Mesenchymal stem cell (in vitro differentiated cells and primary cell): ENCODE data around the gene SYNDIG1L.

Experiments
- DNase-seq: peaks from one replicate; pipeline ENCODE4 v3.0.0-alpha.2; 2013
- H2AFZ ChIP-seq: one replicate; pipeline ENCODE4 v1.6.1; 2013; ENCODE audit warnings: low read depth, mild to moderate bottlenecking, control low read depth, inconsistent platforms, low read length, moderate library complexity
- H2AK5ac ChIP-seq: 2 replicates; pipeline ENCODE4 v1.6.1; 2013; ENCODE audit warnings: low read length, moderate library complexity, mild to moderate bottlenecking, inconsistent platforms; ENCODE audit not compliant: severe bottlenecking
- H2BK120ac ChIP-seq: one replicate; pipeline ENCODE4 v1.6.1; 2013; ENCODE audit warnings: low read depth, mild to moderate bottlenecking, inconsistent platforms, low read length, moderate library complexity
- H2BK12ac ChIP-seq, 2 experiments: one replicate each; pipeline ENCODE4 v1.6.1; 2013; ENCODE audit warnings: inconsistent platforms in 2 of 2, low read length in 2 of 2, mild to moderate bottlenecking in 2 of 2, moderate library complexity in 2 of 2, control low read depth in 1 of 2
- H2BK15ac ChIP-seq: one replicate; pipeline ENCODE4 v1.6.1; 2013; ENCODE audit warnings: mild to moderate bottlenecking, low read depth, inconsistent platforms; ENCODE audit not compliant: poor library complexity, severe bottlenecking
- H2BK5ac ChIP-seq: 2 replicates; pipeline ENCODE4 v1.6.1; 2013; ENCODE audit warnings: low read depth, mild to moderate bottlenecking, low read length, control low read depth, inconsistent platforms; ENCODE audit not compliant: poor library complexity, severe bottlenecking
- H3K14ac ChIP-seq, 2 experiments: one replicate each; pipeline ENCODE4 v1.6.1; 2013; ENCODE audit warnings: inconsistent platforms in 2 of 2, low read length in 2 of 2, control low read depth in 1 of 2, mild to moderate bottlenecking in 1 of 2, moderate library complexity in 1 of 2
- H3K18ac ChIP-seq, 2 experiments: one replicate each; pipeline ENCODE4 v1.6.1; 2013; ENCODE audit warnings: inconsistent platforms in 2 of 2, low read length in 2 of 2, control low read depth in 1 of 2, low read depth in 1 of 2, mild to moderate bottlenecking in 1 of 2
- H3K23ac ChIP-seq, 2 experiments: one replicate each; pipeline ENCODE4 v1.6.1; 2013; ENCODE audit warnings: inconsistent platforms in 2 of 2, low read length in 2 of 2, mild to moderate bottlenecking in 2 of 2, moderate library complexity in 2 of 2, control low read depth in 1 of 2
- H3K27ac ChIP-seq: 2 replicates; pipeline ENCODE4 v1.5.1; 2013; ENCODE audit warnings: mild to moderate bottlenecking, moderate library complexity, low read length, control low read depth, inconsistent platforms; ENCODE audit not compliant: poor library complexity, severe bottlenecking
- H3K27me3 ChIP-seq, 2 experiments: 2 replicates each; pipeline versions ENCODE4 v1.6.1 to v1.7.0; 2013; ENCODE audit warnings: low read length in 2 of 2, mild to moderate bottlenecking in 2 of 2, moderate library complexity in 2 of 2, control low read depth in 1 of 2, inconsistent platforms in 1 of 2; ENCODE audit not compliant: control insufficient read depth in 1 of 2, insufficient read depth in 1 of 2
- H3K36me3 ChIP-seq, 2 experiments: 2 replicates each; pipeline versions ENCODE4 v1.6.1 to v1.7.0; 2013; ENCODE audit warnings: low read length in 2 of 2, control low read depth in 1 of 2, inconsistent platforms in 1 of 2, low read depth in 1 of 2, mild to moderate bottlenecking in 1 of 2; ENCODE audit not compliant: insufficient read depth in 2 of 2, control insufficient read depth in 1 of 2
- H3K4ac ChIP-seq, 2 experiments: one replicate each; pipeline ENCODE4 v1.6.1; 2013; ENCODE audit warnings: inconsistent platforms in 2 of 2, low read length in 2 of 2, mild to moderate bottlenecking in 2 of 2, moderate library complexity in 2 of 2, control low read depth in 1 of 2, low read depth in 1 of 2
- H3K4me1 ChIP-seq: 2 replicates; pipeline ENCODE4 v1.6.1; 2013; ENCODE audit warnings: low read depth, low read length, control low read depth; ENCODE audit not compliant: control insufficient read depth, insufficient read depth
- H3K4me2 ChIP-seq: 2 replicates; pipeline ENCODE4 v1.6.1; 2013; ENCODE audit warnings: low read length, mild to moderate bottlenecking, inconsistent platforms; ENCODE audit not compliant: poor library complexity, severe bottlenecking
- H3K4me3 ChIP-seq, 2 experiments: 2 replicates each; pipeline versions ENCODE4 v1.5.1 to v1.7.0; 2013; ENCODE audit warnings: low read length in 2 of 2, mild to moderate bottlenecking in 2 of 2, control low read depth in 1 of 2, low read depth in 1 of 2; ENCODE audit not compliant: insufficient read depth in 1 of 2
- H3K79me1 ChIP-seq: replicated peaks from 2 replicates; pipeline ENCODE4 v1.6.1; 2013; ENCODE audit warnings: mild to moderate bottlenecking, control low read depth, low read length, inconsistent platforms; ENCODE audit not compliant: poor library complexity, severe bottlenecking
- H3K9ac ChIP-seq: 2 replicates; pipeline ENCODE4 v1.7.0; 2013; ENCODE audit warnings: mild to moderate bottlenecking, low read length, moderate library complexity
- H3K9me3 ChIP-seq: 2 replicates; pipeline ENCODE4 v1.7.0; 2013; ENCODE audit warnings: mild to moderate bottlenecking, low read length; ENCODE audit not compliant: control insufficient read depth
- H4K8ac ChIP-seq: one replicate; pipeline ENCODE4 v1.6.1; 2013; ENCODE audit warnings: inconsistent platforms, mild to moderate bottlenecking, low read length, moderate library complexity
- H4K91ac ChIP-seq: one replicate; pipeline ENCODE4 v1.6.1; 2013; ENCODE audit warnings: mild to moderate bottlenecking, low read length, inconsistent platforms
- WGBS: methylation state at CpG from one replicate; pipeline ENCODE4 v1.1.7; 2013; ENCODE audit warnings: mixed read lengths; 5-methylcytosine and 5-hydroxymethylcytosine counted together

The SYNDIG1L gene

GRCh38 chr14:74469548-74470518 is 43.8 kb upstream of the SYNDIG1L start:
- Histone ChIP-seq H3K9ac (no peak overlapping the region), H3K14ac (no peak overlapping the region), H3K9me3 (no peaks in the 10 kb centered on the region), H3K4me1 (no peaks in the 10 kb centered on the region), H3K18ac (no peak overlapping the region), H3K27ac (no peak overlapping the region), H3K36me3 (peaks cover 14% of the 10 kb centered on the region in 2 experiments), H2AFZ (no peak overlapping the region), H3K4me2 (no peak overlapping the region), H3K27me3 (peaks cover 6 to 13% of the 10 kb centered on the region in 2 experiments), H2BK120ac (no peak overlapping the region), H4K8ac (peak overlapping the region; percentile 36), H2BK15ac (no peak overlapping the region), H2BK5ac (no peak overlapping the region), H4K91ac (no peak overlapping the region), H3K23ac (no peak overlapping the region), H3K4me3 (no peak overlapping the region), H3K4ac (no peak overlapping the region), H2BK12ac (no peak overlapping the region), H2AK5ac (no peak overlapping the region), H3K79me1 (no peaks in the 10 kb centered on the region)
- whole genome bisulfite sequencing = 90% methylated on average over 6 of the region's 7 CpGs
- no peak for DNase-seq

GRCh38 chr14:74468513-74468912 is 42.5 kb upstream of the SYNDIG1L start:
- no peak overlapping the region for H4K91ac ChIP-seq
- DNase-seq = no peak
- H2BK120ac ChIP-seq = no peak overlapping the region
- no peak overlapping the region for H3K27ac ChIP-seq
- H4K8ac ChIP-seq = no peak overlapping the region
- H3K4me1 ChIP-seq = no peaks in the 10 kb centered on the region
- H3K4ac ChIP-seq = no peak overlapping the region
- H3K36me3 ChIP-seq = peaks cover 4 to 7% of the 10 kb centered on the region in 2 experiments
- H3K27me3 ChIP-seq = peaks cover 18 to 24% of the 10 kb centered on the region in 2 experiments
- no peak overlapping the region for H3K18ac ChIP-seq
- no peak overlapping the region for H2BK12ac ChIP-seq
- H3K9me3 ChIP-seq = no peaks in the 10 kb centered on the region
- H3K4me2 ChIP-seq = no peak overlapping the region
- H2AK5ac ChIP-seq = no peak overlapping the region
- H2AFZ ChIP-seq = no peak overlapping the region
- 89% methylated on average over 3 of the region's 3 CpGs for WGBS
- H3K14ac ChIP-seq = no peak overlapping the region
- peak overlapping the region; percentile 12 for H2BK15ac ChIP-seq
- no peak overlapping the region for H3K23ac ChIP-seq
- no peak overlapping the region for H2BK5ac ChIP-seq
- H3K4me3 ChIP-seq = no peak overlapping the region
- H3K9ac ChIP-seq = no peak overlapping the region
- no peaks in the 10 kb centered on the region for H3K79me1 ChIP-seq

GRCh38 chr14:74465335-74465734 is 39.3 kb upstream of the SYNDIG1L start:
- no peak overlapping the region for H2AFZ ChIP-seq
- no peak overlapping the region for H3K4ac ChIP-seq
- no peak overlapping the region for H4K91ac ChIP-seq
- H3K23ac ChIP-seq = no peak overlapping the region
- H3K4me3 ChIP-seq = no peak overlapping the region
- no CpG with 5 or more reads among the region's 2 CpGs for WGBS
- no peak overlapping the region for H2BK120ac ChIP-seq
- H3K14ac ChIP-seq = no peak overlapping the region
- H2BK12ac ChIP-seq = no peak overlapping the region
- no peak overlapping the region for H3K27ac ChIP-seq
- no peak overlapping the region for H3K18ac ChIP-seq
- no peak overlapping the region for H2AK5ac ChIP-seq
- DNase-seq = no peak
- H3K9ac ChIP-seq = no peak overlapping the region
- no peaks in the 10 kb centered on the region for H3K4me1 ChIP-seq
- H3K27me3 ChIP-seq = peaks cover 26 to 29% of the 10 kb centered on the region in 2 experiments
- H2BK15ac ChIP-seq = no peak overlapping the region
- no peak overlapping the region for H2BK5ac ChIP-seq
- H3K4me2 ChIP-seq = no peak overlapping the region
- no peaks in the 10 kb centered on the region for H3K79me1 ChIP-seq
- H3K9me3 ChIP-seq = no peaks in the 10 kb centered on the region
- no peak overlapping the region for H4K8ac ChIP-seq
- peaks cover 0 to 2% of the 10 kb centered on the region in 2 experiments for H3K36me3 ChIP-seq

GRCh38 chr14:74464785-74465184 is 38.8 kb upstream of the SYNDIG1L start:
- Histone ChIP-seq H3K23ac (no peak overlapping the region), H3K4me3 (no peak overlapping the region), H3K79me1 (no peaks in the 10 kb centered on the region), H3K4me2 (no peak overlapping the region), H2BK5ac (no peak overlapping the region), H3K36me3 (peaks cover 0 to 2% of the 10 kb centered on the region in 2 experiments), H2AFZ (no peak overlapping the region), H2AK5ac (no peak overlapping the region), H3K9ac (no peak overlapping the region), H2BK120ac (no peak overlapping the region), H3K27me3 (peaks cover 26 to 29% of the 10 kb centered on the region in 2 experiments), H3K14ac (no peak overlapping the region), H3K4ac (no peak overlapping the region), H2BK15ac (no peak overlapping the region), H3K9me3 (no peaks in the 10 kb centered on the region), H2BK12ac (no peak overlapping the region), H3K27ac (no peak overlapping the region), H3K4me1 (no peaks in the 10 kb centered on the region), H4K91ac (no peak overlapping the region), H4K8ac (no peak overlapping the region), H3K18ac (no peak overlapping the region)
- 93% methylated on average over 3 of the region's 3 CpGs for WGBS
- no peak for DNase-seq
